Breast epithelium (tissue), 4 donors: ENCODE results near the gene FERMT2. TPM values are rescaled to one million over a fixed set of nuclear protein-coding genes. Genes with fewer than 3 reads are reported as not detected.
"Not testable (repeated sequence)": the region's sequence is repeated elsewhere in the genome, so short reads cannot be mapped to it uniquely, and the experiment has no call there.

Experiments used
- DNase-seq, 2 donors: peaks; one replicate each; pipeline ENCODE4 v3.0.0-alpha.2; 2019; ENCODE audit warnings: low spot score in 2 of 2
- H3K27ac ChIP-seq, 2 donors: fragments of 200-600 bp; sonication (generic) in 1 of 2; one replicate each; pipeline ENCODE4 v1.5.1; 2016 to 2019; ENCODE audit warnings: mild to moderate bottlenecking in 1 of 2
- H3K27me3 ChIP-seq, 2 donors: fragments of 200-600 bp; sonication (generic) in 1 of 2; one replicate each; pipeline versions ENCODE4 v1.5.1 to v1.6.0; 2017 to 2019; ENCODE audit warnings: control low read depth in 1 of 2, mild to moderate bottlenecking in 1 of 2
- H3K36me3 ChIP-seq: fragments of 200-600 bp; one replicate; pipeline ENCODE4 v1.5.1; 2019
- H3K4me1 ChIP-seq, 2 donors: fragments of 200-600 bp; sonication (generic); one replicate each; pipeline ENCODE4 v1.5.1; 2016 to 2019; ENCODE audit warnings: control low read depth in 1 of 2
- H3K4me3 ChIP-seq, 3 donors: fragments of 200-600 bp; sonication (generic); 1 replicate in 2 of 3; 2 replicates in 1 of 3; pipeline ENCODE4 v1.5.1; 2016 to 2019; ENCODE audit warnings: mild to moderate bottlenecking in 3 of 3, moderate library complexity in 2 of 3
- H3K9me3 ChIP-seq, 2 donors: fragments of 200-600 bp; sonication (generic) in 1 of 2; one replicate each; pipeline ENCODE4 v1.5.1; 2016 to 2019; ENCODE audit warnings: control low read depth in 1 of 2
- POLR2A ChIP-seq: fragments of 450-650 bp; IDR thresholded peaks from one replicate; pipeline ENCODE4 v1.6.1; 2016; ENCODE audit warnings: antibody characterized with exemption, mild to moderate bottlenecking, moderate library complexity
- POLR2AphosphoS5 ChIP-seq, 3 donors: sonication (generic); formaldehyde crosslinking; IDR thresholded peaks; one replicate each; pipeline ENCODE4 v1.6.1; 2017; ENCODE audit warnings: antibody characterized with exemption in 3 of 3
- intact Hi-C: fragments of 100-400 bp; cut with DNase I; formaldehyde crosslinking; loops from one replicate; pipeline ENCODE4 v1.15.1; 2023; ENCODE audit warnings: low total_unique reads
- total RNA-seq, 3 donors: library from RNA; depleted of rRNA; stranded (reverse); fragments of >200 nt; gene quantifications; one replicate each; pipeline ENCODE4 v1.1.0, GENCODE V29; 2016
- TF ChIP-seq, protein P1 (sequence below), 3 donors: fragments of 450-650 bp; IDR thresholded peaks; one replicate each; pipeline ENCODE4 v1.5.1; 2016 to 2017; ENCODE audit warnings: antibody characterized with exemption in 3 of 3, mild to moderate bottlenecking in 3 of 3, moderate library complexity in 3 of 3

Gene FERMT2
- total RNA-seq, 3 donors from 2014 or later, result 87.8 to 203 (median 90.2) TPM

- Histone ChIP-seq H3K36me3 (no peaks in the 10 kb centered on the region), H3K9me3 (no peaks in the 10 kb centered on the region), H3K27me3 (no peaks in the 10 kb centered on the region), H3K27ac (no peak overlapping the region), H3K4me1 (no peaks in the 10 kb centered on the region), H3K4me3 (no peak overlapping the region)
- TF ChIP-seq, protein P1, sequence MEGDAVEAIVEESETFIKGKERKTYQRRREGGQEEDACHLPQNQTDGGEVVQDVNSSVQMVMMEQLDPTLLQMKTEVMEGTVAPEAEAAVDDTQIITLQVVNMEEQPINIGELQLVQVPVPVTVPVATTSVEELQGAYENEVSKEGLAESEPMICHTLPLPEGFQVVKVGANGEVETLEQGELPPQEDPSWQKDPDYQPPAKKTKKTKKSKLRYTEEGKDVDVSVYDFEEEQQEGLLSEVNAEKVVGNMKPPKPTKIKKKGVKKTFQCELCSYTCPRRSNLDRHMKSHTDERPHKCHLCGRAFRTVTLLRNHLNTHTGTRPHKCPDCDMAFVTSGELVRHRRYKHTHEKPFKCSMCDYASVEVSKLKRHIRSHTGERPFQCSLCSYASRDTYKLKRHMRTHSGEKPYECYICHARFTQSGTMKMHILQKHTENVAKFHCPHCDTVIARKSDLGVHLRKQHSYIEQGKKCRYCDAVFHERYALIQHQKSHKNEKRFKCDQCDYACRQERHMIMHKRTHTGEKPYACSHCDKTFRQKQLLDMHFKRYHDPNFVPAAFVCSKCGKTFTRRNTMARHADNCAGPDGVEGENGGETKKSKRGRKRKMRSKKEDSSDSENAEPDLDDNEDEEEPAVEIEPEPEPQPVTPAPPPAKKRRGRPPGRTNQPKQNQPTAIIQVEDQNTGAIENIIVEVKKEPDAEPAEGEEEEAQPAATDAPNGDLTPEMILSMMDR (IDR thresholded peaks at IDR 0.05), result no peak
- TF ChIP-seq POLR2AphosphoS5 (IDR thresholded peaks at IDR 0.05) (no peak), POLR2A (no peak)
- no peak for DNase-seq
- intact Hi-C loops, result no loop called here
Measured at GRCh38 chr14:52926953-52927352, 23.9 kb downstream of the FERMT2 start.

GRCh38 chr14:52923902-52924575 lies 26.8 kb downstream of the FERMT2 start:
- DNase-seq, result no peak
- intact Hi-C loops, result no loop called here
- Histone ChIP-seq H3K27ac (no peak overlapping the region), H3K36me3 (no peaks in the 10 kb centered on the region), H3K9me3 (no peaks in the 10 kb centered on the region), H3K4me3 (no peak overlapping the region), H3K4me1 (no peaks in the 10 kb centered on the region), H3K27me3 (no peaks in the 10 kb centered on the region)
- TF ChIP-seq POLR2AphosphoS5 (IDR thresholded peaks at IDR 0.05) (no peak), POLR2A (no peak)
- TF ChIP-seq, protein P1 (IDR thresholded peaks at IDR 0.05), result no peak

- Histone ChIP-seq H3K36me3 (no peaks in the 10 kb centered on the region), H3K4me1 (peaks cover 0 to 4% of the 10 kb centered on the region in 2 donors), H3K9me3 (no peaks in the 10 kb centered on the region), H3K27ac (no peak overlapping the region), H3K4me3 (no peak overlapping the region), H3K27me3 (no peaks in the 10 kb centered on the region)
- intact Hi-C loops, result no loop called here
- DNase-seq, result no peak
- TF ChIP-seq POLR2A (no peak), POLR2AphosphoS5 (IDR thresholded peaks at IDR 0.05) (no peak)
- TF ChIP-seq, protein P1 (IDR thresholded peaks at IDR 0.05), result no peak
Measured at GRCh38 chr14:52922656-52923055, 28.2 kb downstream of the FERMT2 start.

DNA sequence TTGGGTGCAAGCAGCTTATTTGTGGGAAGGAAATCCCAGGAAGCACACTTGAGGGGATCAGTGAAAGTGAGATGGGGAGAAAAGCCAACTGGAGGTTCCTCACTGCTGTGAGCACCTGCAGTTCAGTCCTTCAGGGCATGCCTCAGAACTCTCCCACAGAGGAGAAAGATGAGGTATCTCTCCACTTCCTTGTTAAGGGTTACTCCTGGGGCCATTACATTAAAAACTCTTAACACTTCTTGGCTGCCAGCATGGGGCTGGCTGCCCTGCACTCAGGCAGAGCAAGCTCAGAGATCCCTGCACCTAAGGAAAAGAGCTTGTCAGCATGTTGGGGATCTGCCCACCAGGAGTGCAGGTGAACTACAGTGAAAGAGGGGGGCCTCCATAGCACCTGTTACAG lies 28.8 kb downstream of the FERMT2 start:
- Histone ChIP-seq H3K4me1 (peaks cover 0 to 5% of the 10 kb centered on the region in 2 donors), H3K36me3 (no peaks in the 10 kb centered on the region), H3K27ac (no peak overlapping the region), H3K4me3 (no peak overlapping the region), H3K27me3 (no peaks in the 10 kb centered on the region), H3K9me3 (no peaks in the 10 kb centered on the region)
- TF ChIP-seq, protein P1 (IDR thresholded peaks at IDR 0.05), result no peak
- no peak for TF ChIP-seq POLR2A
- no peak for TF ChIP-seq POLR2AphosphoS5 (IDR thresholded peaks at IDR 0.05)
- intact Hi-C loops, result no loop called here
- no peak for DNase-seq

DNA sequence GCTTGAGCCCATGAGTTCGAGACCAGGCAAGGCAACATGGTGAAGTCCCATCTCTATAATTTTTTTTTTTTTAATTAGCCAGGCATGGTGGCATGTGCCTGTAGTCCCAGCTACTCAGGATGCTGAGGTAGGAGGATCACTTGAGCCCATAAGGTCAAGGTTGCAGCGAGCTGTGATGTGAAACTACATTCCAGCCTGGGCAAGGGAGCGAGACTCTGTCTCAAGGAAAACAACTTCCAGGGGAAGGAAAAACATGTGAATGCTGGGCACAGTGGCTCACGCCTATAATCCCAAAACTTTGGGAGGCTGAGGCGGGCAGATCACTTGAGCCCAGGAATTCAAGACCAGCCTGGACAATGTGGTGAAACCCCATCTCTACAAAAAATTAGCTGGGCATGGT lies 30.4 kb downstream of the FERMT2 start:
- H3K4me1 ChIP-seq, H3K36me3 ChIP-seq, H3K9me3 ChIP-seq, intact Hi-C loops, H3K27me3 ChIP-seq, H3K4me3 ChIP-seq, H3K27ac ChIP-seq, DNase-seq: not testable (repeated sequence)
